NCI-H1092 treated with DMSO at 0.1 percent for 48 hours (cell line): Measurements from ENCODE around the gene SPINK9.
"Not testable (repeated sequence)": the region's sequence is repeated elsewhere in the genome, so short reads cannot be mapped to it uniquely, and the experiment has no call there.

Source experiments
- DNase-seq: peaks from one replicate; lab custom pipeline; 2025; lab: John Stamatoyannopoulos, UW

Gene SPINK9

GRCh38 chr5:148335259-148335658, at the start of gene SPINK9:
TSS of gene SPINK9 (plus strand) at chr5:148335559. CDS start at chr5:148335614, 55 bp downstream.
- no peak for DNase-seq

- DNase-seq = peak; percentile 13
Observed at GRCh38 chr5:148290271-148291195, 44.8 kb upstream of the SPINK9 start.

GRCh38 chr5:148297731-148298130, 37.6 kb upstream of the SPINK9 start:
- DNase-seq = no peak

GRCh38 chr5:148306446-148306845, 28.9 kb upstream of the SPINK9 start:
- no peak for DNase-seq

GRCh38 chr5:148309019-148309418, 26.3 kb upstream of the SPINK9 start:
- no peak for DNase-seq

GRCh38 chr5:148309746-148310145, 25.6 kb upstream of the SPINK9 start:
- no peak for DNase-seq

- no peak for DNase-seq
Observed at GRCh38 chr5:148311484-148311883, 23.9 kb upstream of the SPINK9 start.

GRCh38 chr5:148312153-148312552, 23.2 kb upstream of the SPINK9 start, which contains the start of gene SPINK7:
TSS of gene SPINK7 (plus strand) at chr5:148312423. CDS start at chr5:148312484, 61 bp downstream.
- no peak for DNase-seq

GRCh38 chr5:148314187-148314586, 21.2 kb upstream of the SPINK9 start:
- DNase-seq = no peak

GRCh38 chr5:148314731-148315130, 20.6 kb upstream of the SPINK9 start:
- DNase-seq = no peak

- not testable (repeated sequence) for DNase-seq
Observed at GRCh38 chr5:148320011-148320963, 15.1 kb upstream of the SPINK9 start.

GRCh38 chr5:148333262-148333849, 2.0 kb upstream of the SPINK9 start:
- no peak for DNase-seq

- DNase-seq = no peak
Observed at GRCh38 chr5:148336704-148337435, 1.5 kb downstream of the SPINK9 start.

GRCh38 chr5:148342371-148343045, 7.1 kb downstream of the SPINK9 start:
- DNase-seq = no peak

- DNase-seq = no peak
Observed at GRCh38 chr5:148343046-148343407, 7.7 kb downstream of the SPINK9 start.

- no peak for DNase-seq
Observed at GRCh38 chr5:148343603-148344487, 8.5 kb downstream of the SPINK9 start.

- no peak for DNase-seq
Observed at GRCh38 chr5:148347706-148348105, 12.3 kb downstream of the SPINK9 start.

- no peak for DNase-seq
Observed at GRCh38 chr5:148352696-148353095, 17.3 kb downstream of the SPINK9 start.

- DNase-seq = no peak
Observed at GRCh38 chr5:148353634-148354033, 18.3 kb downstream of the SPINK9 start.

- DNase-seq = no peak
Observed at GRCh38 chr5:148364343-148364742, 29.0 kb downstream of the SPINK9 start.
